GM19351 (cell line): ENCODE measurements around the gene VPS51.

Experiments used
- ATAC-seq: cut with Tn5 transposase; IDR thresholded peaks from one replicate; pipeline ENCODE4 v1.9.1; 2021; ENCODE audit warnings: mild to moderate bottlenecking, moderate library complexity; ENCODE audit not compliant: unreplicated experiment

Gene VPS51

DNA sequence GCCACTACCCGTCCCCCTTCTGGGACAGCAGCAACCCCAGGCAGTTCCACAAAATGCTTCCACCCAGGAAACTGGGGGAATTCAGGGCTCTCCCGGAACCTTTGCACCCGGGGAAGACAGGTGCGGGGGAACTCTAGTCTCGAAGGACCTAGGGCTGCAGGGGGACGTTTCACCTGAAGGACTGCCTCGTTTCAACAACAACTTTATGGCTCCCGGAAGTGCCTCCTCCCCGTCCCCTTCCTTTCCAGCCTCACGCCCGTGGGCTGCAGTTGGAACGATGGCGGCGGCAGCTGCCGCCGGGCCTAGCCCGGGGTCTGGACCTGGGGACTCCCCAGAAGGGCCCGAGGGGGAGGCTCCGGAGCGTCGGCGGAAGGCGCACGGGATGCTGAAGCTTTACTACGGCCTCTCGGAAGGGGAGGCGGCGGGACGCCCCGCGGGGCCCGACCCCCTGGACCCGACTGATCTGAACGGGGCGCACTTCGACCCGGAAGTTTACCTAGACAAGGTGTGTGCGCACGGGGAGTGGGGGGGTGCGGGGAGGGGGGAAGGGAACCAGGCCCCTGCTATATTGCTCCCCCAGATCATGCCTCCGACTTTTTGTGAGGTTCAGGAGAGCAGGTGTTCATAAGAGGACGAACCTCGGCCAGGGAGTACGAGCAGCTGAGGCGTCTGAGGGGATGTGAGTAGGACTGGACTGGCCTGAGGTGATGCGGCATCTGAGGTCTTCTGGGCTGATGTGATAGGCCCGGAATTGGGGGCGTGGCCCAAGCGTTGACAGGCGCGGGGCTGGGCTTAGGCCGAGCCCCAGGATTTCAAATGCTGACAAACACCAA, at the start of gene VPS51:
TSS of gene VPS51 (plus strand) at position 241 of the 833 bp plus-strand sequence. CDS start at position 278, 37 bp downstream.
- peak; percentile 92 for ATAC-seq

DNA sequence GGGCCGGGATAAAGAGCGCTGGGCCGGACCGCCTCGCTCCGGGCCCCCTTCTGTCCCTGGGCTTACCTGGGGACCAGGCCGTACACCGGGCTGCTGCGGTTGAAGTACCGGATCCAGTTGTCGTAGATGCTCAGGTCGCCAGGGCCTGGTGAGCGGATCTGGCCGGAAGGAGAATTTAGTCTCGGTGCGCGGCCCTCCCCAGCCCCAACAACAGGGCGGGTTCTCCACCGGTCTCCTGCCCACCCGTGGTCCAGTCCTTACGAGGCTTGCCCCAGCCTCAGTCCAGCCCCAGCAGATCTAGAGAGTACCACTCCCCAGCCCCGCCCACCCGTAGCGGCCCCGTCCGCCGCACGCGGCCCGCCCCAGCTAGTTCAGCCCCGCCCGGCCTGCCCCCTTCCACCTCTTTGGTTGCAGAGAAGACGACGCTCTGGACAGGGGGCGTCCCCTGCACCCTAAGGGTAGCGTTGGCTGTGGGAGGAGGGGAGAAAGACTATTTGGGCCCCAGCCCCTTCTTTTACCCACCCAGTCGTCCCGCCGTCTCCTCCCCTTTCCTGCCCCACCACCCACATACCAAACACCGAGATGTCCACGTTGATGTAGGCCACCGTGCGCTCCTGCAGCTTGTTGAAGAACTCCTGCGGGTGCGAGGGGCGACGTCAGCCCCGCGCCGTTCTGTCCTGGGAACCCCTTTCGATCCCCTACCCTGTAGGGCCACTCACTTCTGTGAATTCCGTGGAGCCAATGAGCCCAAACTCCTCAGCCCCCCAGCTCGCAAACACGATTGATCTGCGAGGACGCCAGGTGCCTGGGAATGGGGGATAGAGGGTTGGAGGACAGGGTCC, 48.2 kb upstream of the VPS51 start:
- ATAC-seq = no peak

DNA sequence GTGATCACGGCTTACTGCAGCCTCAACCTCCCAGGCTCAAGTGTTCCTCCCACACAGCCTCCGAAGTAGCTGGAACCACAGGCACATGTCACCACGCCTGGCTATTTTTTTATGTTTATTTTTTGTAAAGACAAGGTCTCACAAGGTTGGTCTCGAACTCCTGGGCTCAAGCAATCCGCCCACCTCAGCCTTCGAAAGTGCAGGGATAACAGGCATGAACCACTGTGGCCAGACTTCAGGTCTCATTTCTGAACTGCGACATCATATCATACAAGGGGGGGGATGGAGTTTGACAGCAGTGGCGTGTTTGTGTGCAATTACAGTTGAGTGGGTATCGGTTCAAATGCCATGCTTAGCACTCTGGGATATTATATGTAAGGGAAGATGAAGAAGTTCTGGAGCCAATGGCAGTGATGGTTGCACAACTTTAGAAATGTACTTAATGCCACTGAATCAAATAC, 44.6 kb upstream of the VPS51 start:
- no peak for ATAC-seq

DNA sequence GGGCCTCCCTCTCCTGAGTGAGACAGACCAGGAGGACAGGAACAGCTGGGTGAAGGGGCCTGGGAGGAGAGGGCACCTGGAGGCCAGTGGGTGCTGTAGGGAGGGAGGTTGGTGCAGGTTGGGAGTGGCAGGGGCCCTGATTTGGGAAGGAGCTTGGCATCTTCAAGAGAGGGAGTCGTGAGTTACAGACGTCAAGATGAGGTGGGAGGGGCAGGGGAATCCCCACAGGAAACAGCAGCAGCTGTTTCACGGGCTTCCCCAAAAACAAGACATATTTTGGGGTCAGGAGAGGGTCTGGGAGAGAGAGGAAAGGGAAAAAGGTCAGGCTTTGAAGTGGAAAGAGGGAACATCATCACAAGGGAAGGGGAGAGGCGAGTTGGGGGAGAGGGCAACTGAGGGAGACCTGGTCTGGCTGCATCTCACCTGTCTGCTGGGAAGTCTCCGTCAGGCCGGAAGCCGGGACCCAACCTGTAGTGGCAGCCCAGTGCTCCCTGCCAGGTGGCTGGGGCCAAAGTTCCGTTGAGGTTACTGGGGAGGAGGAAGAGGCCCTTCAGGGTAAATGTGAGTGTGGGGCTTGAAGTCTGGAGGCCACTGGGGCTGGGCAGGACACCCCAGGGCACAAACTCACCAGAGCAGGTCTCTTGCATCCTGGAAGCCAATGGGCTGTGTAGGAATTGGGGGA, 42.0 kb upstream of the VPS51 start:
- ATAC-seq = no peak

DNA sequence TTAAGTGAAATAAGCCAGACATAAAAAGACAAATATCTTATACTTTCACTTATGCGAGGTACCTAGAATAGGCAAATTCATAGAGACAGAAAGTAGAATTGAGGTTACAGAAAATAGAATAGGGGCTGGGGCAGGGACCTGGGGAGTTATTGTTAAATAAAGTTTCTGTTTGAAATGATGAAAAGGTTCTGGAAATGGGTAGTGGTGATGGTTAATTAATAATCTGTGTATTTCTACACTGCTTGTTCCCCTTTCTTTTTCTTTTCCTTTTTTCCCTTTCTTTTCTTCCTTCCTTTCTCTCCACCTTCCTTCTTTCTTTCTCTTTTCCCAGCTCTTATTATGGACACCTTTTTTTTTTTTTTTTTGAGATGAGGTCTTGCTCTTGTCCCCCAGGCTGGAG, 40.5 kb upstream of the VPS51 start:
- no peak for ATAC-seq

DNA sequence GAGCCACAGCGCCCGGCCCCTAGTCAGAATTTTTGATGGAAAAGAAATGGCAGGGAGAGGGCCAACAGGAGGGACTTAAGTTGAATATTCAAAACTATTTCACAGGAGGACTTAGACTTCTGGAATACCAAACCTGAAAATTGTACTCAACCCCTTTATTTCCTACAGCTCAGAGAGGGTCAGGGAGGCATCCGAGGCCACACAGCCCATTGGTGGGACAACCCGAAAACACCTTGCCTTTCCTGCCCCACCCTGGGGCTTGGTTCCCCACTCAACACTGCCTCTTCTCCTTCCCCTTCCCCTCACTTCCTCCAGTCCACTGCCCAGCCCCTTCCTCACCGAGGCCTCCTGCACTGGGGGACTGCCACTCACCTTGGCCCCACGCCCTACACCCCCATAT, 39.0 kb upstream of the VPS51 start:
- ATAC-seq = no peak

DNA sequence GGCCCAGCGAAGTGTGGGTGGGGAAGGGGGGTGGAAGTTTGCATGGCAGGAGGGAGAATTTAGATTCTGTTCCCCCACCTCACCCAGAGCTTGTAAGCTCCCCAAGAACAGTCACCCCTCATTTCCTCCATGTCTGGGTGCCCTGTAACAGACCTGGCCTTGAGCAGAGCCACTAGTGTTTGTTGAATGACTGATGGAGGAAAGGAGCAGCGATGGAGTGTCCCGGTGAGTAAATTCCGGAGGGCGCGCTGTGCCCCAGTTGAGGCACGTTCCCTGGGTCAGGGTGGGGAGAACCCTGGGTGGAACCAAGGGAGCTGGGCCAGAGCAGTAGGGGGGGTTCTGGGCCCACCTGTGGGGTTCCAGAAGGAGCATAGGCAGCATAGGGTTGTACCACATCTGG, 38.5 kb upstream of the VPS51 start:
- no peak for ATAC-seq

DNA sequence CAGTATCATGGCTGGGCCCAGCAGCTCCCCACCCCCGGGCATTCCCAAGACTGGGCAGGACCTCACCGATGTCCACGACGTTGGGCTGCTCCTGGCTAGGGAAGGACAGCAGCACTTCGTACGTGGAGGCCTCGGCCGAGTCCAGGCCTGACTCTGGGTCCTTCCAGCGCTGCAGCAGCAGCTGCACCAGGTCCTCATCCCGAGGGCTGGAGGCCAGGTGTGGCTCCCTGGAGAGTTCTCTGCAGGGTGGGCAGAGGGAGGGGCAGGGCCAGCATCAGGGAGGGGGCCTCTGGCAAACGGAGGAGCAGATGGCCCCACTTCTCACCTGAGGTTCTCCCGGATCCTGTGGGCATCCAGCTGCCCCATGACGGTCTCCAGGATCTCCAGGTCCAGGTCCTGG, 38.0 kb upstream of the VPS51 start:
- ATAC-seq = no peak

DNA sequence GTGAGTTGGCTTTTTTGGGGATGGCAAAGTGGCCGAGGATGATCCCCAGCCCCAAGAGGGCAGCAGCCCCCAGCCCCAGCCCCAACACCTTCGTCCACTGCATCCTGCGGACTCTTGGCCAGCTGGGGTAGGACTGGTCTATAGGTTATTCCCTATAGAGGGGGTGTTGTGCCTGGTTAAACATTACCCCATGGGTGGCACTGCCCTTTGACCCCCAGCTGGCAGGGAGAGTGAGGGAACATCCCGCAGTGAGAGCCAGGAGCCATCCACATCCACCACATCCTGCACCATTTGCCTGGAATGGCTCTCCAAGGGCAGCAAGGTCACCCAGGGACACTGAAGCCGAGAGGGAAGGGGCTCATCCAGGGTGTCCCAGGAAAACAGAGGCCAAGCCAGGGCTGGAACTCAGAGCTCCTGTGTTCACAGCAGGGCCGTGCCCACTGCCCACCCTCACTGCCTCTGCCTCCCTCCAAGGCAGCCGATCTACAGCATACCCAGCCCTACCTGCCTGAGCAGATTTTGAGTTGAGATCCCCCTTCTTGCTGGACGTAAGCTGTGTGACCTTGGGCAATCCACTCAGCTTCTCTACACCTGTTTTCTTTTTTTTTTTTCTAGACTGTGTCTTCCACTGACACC, 37.5 kb upstream of the VPS51 start, which contains the start of gene NAALADL1:
TSS of gene NAALADL1 (minus strand) at position 135 of the 636 bp plus-strand sequence. CDS start at position 103, 32 bp downstream.
- no peak for ATAC-seq

DNA sequence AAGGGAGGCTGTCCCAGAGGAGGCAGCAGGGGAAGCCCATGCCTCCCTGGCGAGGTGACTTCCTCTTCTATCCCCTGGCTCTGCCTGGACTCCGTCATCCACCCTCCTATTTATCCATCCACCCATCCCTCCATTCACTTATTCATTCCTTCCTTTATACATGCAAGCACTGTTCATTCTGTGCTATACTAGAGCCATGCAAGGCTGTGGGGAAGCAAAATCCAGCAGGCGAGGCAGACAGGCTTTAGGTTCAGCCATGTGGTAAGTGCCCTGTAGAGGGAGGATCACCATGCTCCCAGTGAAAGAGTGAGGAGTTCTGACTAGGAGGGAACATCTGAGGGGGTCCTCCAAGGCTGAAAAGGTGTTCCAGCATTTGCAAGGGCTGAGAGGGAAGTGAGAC, 36.5 kb upstream of the VPS51 start:
- no peak for ATAC-seq

DNA sequence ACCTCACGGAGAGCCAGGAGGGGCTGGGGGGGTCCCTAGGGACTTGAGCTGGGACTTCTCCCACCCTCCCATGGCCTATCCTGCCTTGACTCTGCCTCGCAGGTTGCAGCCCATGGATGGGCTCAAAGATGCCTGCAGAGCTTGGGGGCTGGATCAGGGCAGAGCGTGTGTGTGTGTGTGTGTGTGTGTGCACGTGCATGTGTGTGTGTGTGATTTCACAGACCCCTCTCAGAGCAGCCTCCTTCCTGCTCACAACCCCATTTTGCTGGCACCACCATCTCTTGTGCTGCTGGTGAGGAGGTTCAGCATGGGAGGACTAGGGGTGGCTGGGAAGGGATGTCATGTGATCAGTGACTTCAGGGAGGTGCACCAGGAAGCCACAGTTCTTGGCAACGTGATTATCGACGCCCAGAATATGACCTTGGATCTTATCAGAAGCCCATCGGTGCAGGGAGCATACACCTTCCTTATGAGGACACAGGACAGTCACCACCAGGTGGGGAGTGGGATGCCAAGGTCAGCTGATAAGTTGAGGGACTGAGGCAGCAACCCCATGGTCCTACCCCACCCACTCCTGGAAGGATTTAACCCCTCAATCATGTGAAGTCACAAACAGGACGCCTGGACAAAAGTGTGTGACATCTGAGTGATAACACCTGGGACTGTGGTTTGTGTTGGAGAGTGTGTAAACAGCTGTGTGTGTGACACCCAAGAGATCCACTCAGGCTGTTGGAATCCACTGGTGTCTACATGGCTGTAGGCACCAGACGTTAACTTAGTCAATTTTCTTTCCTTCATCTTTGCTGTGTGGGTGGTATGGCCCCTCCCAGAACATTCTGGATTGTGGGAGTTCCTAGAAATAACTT, 35.8 kb upstream of the VPS51 start:
- no peak for ATAC-seq

DNA sequence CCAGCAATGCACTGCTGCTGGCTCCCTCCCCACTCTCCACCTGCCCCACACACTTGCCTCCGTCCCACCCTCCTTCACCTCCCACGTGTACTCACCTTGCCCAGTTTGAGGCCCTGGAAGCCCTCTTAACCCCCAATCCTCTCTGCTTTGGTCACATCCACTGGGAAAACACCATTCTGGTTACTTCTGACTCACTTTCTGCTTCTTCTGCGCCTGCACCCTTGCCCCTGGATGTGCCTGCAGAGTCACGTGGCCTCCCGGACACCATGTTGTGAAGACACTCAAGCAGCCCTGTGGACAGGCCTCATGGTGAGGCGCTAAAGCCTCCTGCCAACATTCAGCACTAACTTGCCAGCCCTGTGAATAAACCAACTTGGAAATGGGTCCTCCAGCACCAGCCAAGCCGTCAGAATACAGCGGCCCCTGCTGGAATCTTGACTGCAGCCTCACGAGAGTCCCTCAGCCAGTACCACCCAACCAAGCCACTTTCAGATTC, 35.1 kb upstream of the VPS51 start:
- ATAC-seq = no peak

DNA sequence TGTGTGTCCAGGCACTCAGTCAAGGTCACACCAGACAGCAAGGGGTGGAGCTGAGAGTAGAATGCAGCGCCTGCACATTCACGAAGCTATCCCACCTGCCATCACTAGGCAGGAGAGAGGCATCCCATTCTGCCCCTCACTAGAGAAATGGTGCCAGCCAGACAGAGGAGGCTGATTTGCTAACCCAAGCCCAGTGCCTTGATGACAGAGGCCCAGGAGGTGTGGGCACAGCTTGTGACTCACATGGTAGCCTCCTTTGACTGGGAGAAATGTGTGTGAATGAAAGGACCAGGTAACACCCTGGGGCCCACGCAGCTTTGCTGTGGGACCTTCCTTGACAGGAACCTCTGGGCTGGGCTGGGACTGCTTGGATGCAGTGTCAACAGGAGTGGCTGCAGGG, 32.5 kb upstream of the VPS51 start:
- ATAC-seq = no peak

DNA sequence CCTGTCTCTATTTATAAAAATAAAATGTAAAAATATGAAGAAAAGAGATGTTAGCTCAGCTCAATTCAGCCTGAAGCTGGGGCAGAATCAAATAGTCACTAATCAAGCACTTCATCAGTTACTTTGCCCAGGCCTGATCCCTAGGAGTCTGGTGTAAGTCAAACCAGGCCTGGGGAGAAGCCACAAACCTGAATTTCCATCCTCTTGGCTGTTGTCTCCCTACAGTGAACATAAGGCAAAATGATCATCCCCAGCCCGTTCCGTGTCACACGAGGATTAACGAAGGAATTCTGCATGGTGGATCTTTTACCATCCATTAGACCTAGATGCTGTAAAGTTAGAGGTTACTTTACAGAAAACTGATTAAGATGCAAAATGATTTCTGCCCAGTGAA, 31.2 kb upstream of the VPS51 start:
- no peak for ATAC-seq

DNA sequence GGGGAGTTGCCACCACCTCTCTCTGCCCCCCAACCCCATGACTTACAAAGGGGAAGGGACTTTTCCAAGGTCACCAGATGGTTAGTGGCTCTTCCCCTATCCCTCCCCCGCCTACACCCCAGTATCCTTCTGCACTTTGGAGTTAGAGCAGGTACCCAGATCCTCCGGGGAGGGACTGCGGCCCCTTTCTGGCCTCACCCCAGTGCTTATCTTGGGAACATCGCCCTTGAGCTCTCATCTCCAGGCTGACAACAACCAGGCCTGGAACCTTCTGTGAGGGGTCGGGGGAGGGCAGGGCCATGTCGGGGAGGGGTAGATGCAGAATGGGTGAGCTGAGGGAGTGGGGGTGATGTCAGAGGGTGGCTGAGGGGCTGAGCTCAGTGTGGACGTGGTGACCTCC, 30.2 kb upstream of the VPS51 start:
- no peak for ATAC-seq

DNA sequence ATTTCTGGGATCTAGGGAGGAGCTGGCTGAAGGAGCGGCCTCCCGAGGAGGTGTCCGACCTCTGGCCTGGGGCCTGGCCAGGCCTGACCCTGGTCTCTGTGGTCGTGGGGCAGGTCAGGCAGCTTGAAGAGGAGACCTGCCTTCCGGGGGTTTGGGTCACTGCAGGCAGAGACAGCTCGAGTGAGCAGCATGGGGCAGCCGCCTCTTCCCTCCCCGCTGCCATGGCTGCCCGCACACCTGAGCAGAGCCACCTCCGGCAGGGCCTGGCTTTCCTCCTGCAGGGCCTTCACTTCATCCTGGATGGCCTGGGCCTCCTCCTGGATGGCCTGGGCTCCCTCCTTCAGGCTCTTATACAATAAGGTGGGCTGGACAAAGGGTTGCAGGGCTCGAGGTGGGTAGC, 29.7 kb upstream of the VPS51 start:
- ATAC-seq = no peak

DNA sequence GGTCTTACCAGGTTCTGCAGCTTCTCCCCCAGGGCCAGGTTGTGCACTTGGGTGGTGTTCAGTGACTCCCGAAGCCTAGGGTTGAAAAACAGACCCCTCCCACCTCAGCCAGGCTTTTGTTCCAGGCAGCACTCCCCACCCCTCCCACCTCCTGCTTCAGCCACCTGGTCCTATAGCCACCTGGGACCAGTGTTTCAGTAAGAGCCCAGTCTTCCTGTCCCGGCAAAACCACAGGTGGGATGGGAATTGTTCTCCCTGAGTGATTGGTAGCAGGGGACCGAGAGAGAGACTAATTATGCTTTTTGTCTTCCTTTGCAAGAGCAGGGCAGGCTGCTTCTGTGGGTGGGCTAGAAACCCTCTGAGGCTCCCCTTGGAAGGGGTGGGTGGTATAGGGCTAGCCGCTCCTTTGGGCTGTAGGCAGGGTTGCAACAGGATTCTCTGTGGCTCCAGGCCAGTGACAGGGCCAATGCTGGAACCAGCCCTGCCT, 29.2 kb upstream of the VPS51 start:
- ATAC-seq = no peak

DNA sequence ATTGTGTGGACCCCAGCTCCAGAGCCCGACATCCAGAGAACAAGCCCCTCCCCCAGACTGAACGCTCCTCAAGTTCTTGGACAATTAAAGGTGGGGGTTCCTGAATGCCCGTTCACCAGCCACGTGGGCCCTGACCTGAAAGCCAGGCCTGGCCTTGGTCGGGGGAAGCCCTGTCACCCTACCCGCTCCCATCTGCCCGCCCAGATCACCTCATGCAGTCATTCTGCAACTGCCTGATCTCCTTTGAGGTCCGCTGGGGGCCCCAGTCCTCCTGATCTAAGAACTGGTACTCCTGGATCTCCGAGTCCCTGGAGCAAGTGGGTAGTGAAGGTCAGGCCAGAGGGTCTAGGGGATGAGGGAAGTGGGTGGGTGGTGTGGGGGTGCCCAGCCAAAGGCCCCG, 28.6 kb upstream of the VPS51 start:
- no peak for ATAC-seq

DNA sequence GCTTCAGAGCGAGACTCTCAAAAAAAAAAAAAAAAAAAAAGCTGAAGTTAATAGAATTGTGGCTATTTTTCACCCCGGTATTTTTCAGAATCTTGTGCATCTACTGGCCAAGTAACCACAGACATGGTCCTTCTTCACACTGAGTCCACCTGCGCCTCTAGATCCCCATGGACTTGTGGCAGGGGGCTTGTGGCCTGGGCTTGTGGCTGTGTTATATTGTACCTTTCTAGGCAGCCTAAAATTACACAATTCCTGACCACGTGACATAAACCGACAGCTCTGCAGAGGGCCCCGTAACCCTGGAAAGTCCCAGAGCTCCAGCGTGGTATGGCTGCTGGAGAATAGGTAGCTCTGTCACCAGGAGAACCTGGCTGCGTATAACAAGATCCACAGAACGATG, 26.8 kb upstream of the VPS51 start:
- no peak for ATAC-seq
